Activated CD4-positive, alpha-beta T cell treated with anti-CD3 and anti-CD28 coated beads for 1 hour (primary cell): Measurements from ENCODE around the gene NUP93.
"Not testable (repeated sequence)": the region's sequence is repeated elsewhere in the genome, so short reads cannot be mapped to it uniquely, and the experiment has no call there.

ENCODE experiments used
- DNase-seq: peaks from one replicate; pipeline ENCODE4 v3.0.0-alpha.2; 2020

The NUP93 gene

GRCh38 chr16:56852968-56853367 is 123.0 kb downstream of the NUP93 start:
- no peak for DNase-seq

GRCh38 chr16:56855201-56855600 is 125.3 kb downstream of the NUP93 start:
- DNase-seq: no peak

- DNase-seq: no peak
Measured at GRCh38 chr16:56855946-56856345, 126.0 kb downstream of the NUP93 start.

- no peak for DNase-seq
Measured at GRCh38 chr16:56856876-56857447, 127.0 kb downstream of the NUP93 start.

GRCh38 chr16:56858374-56858773 is 128.4 kb downstream of the NUP93 start:
- DNase-seq: no peak

GRCh38 chr16:56859636-56860035 is 129.7 kb downstream of the NUP93 start:
- DNase-seq: no peak

- peak; percentile 12 for DNase-seq
Measured at GRCh38 chr16:56860226-56861020, 130.5 kb downstream of the NUP93 start.

- DNase-seq: no peak
Measured at GRCh38 chr16:56861092-56861610, 131.2 kb downstream of the NUP93 start.

GRCh38 chr16:56861756-56862155 is 131.8 kb downstream of the NUP93 start:
- no peak for DNase-seq

- no peak for DNase-seq
Measured at GRCh38 chr16:56862776-56863175, 132.8 kb downstream of the NUP93 start.

GRCh38 chr16:56864960-56865359 is 135.0 kb downstream of the NUP93 start, which contains the start of gene SLC12A3:
Gene SLC12A3 (plus strand): TSS chr16:56865207. CDS start chr16:56865236, 29 bp downstream.
- no peak for DNase-seq

GRCh38 chr16:56865394-56866062 is 135.6 kb downstream of the NUP93 start:
- no peak for DNase-seq

GRCh38 chr16:56866955-56867830 is 137.3 kb downstream of the NUP93 start:
- no peak for DNase-seq

GRCh38 chr16:56868175-56868574 is 138.2 kb downstream of the NUP93 start:
- no peak for DNase-seq

- not testable (repeated sequence) for DNase-seq
Measured at GRCh38 chr16:56868766-56869165, 138.8 kb downstream of the NUP93 start.

- DNase-seq: no peak
Measured at GRCh38 chr16:56869513-56870275, 139.8 kb downstream of the NUP93 start.

- DNase-seq: no peak
Measured at GRCh38 chr16:56870276-56870888, 140.5 kb downstream of the NUP93 start.

GRCh38 chr16:56871172-56871593 is 141.3 kb downstream of the NUP93 start:
- no peak for DNase-seq

- no peak for DNase-seq
Measured at GRCh38 chr16:56872863-56873391, 143.0 kb downstream of the NUP93 start.

GRCh38 chr16:56874800-56875199 is 144.9 kb downstream of the NUP93 start:
- no peak for DNase-seq

- DNase-seq: no peak
Measured at GRCh38 chr16:56876048-56876447, 146.1 kb downstream of the NUP93 start.
